Fibroblast of skin of abdomen (primary cell): ENCODE results near the gene PTPRE.

Experiments
- DNase-seq: peaks from one replicate; pipeline ENCODE4 v3.0.0-alpha.2; 2013

Gene PTPRE

DNA sequence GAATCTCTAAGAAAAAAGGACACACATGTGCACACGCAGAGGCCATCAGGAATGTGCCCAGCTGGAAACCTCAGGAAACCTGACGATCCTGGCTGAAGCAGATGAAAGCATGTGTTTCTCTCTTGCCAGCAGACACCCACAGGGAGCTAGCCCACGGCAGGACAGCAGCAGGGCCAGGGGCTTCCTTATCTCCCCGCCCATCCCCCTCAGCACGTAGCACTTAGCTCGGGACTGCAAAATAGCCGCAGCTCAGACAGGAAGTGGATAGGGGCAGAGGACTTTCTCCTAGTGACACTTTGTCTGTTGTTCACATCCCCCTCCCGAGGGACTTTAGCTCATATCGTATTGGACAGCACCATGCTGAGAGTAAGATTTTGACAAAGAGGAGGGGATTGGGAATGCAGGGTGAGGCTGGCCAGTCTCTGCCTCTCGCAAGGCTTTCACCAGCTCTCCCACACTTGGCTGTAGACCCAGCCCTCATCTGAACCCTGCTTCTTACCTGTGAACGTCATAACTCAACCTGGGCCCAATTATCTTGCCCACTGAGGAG lies 155.5 kb downstream of the PTPRE start:
- no peak for DNase-seq

DNA sequence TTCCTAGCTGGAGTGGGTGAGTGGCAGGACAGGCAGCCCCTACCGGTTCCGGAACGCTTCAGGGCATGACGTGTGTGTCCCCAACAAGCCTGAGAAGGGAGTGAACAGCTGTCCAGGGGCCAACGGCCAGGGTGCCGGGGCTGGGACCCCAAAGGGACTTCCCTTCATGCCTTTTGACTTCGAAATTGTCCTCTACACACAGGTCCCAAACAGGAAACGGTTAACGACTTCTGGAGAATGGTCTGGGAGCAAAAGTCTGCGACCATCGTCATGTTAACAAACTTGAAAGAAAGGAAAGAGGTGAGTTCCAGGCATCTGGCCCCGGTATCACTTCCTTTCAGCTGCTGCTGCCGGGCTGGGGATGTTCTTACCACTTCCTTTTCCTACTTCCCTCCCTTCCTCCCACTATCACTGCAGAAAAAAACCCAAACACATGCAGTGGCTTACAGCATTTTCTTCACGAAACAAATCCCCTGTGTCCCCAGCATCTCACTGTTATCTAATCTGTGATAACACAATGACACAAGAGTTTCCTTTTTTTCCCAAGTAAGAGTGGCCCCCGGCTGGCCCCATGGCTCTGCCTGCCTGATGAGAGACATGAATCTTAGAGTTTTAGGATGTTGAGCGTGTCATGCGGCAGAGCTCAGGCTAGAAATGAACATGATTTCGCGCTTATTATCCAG lies 156.1 kb downstream of the PTPRE start:
- DNase-seq, result no peak

DNA sequence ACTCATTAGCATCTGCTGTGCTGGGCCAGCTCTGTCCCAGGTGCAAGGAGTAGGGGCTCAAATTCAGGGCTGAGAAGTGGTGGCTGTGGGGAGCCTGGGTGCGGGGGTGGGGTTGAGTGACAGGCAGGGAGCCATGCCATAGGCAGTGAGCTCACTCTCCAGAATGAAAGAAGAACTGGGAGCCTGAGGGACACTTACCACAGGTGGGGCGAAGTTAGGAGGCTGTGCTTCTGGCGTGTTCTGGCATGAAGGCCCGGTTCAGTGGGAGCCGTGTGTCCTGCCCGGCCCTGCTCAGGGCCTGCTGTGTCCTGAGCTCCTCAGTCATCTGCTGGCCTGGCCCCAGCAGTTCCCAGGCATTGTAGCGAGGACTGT lies 156.8 kb downstream of the PTPRE start:
- DNase-seq, result no peak

DNA sequence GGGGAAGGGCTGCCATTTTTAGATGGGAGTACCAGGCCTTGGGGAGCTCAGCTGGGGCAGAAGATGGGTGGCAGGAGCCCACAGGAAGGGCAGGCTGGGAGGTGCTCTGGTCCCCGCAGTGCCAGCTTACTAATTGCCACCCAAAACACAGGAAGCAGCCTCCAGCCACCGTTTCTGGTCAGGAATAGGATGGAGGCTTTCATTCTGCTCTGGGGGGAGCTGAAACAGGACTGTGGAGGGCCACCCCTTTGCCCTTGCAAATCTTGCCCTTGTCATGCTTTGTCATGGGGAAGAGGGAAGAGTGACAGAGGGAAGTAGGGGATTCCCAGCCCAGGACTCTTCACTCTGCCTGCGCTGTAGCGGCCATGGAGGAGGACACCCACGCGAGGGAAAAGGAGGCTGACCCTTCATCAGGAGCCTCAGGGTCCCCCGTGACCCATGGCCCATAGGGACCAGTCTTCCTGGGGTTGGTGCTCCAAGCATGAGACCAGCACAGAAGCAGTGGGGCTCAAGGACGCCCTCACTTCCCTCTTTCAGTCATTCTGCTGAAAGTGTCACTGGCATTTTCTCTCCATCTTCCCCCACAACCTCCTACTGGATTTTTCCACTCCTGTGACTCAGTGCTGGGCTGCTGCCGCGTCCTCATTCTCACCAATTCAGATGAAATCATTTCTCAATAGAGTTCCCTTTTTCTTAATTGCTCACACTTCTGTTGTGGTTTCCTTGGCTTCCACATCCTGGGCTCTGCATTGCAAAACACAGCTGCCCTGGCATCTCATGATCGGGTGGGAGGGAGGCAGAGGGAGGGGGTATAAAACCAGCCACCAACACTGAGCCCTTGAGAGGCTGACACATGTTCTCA lies 157.4 kb downstream of the PTPRE start:
- peak; percentile 74 for DNase-seq

DNA sequence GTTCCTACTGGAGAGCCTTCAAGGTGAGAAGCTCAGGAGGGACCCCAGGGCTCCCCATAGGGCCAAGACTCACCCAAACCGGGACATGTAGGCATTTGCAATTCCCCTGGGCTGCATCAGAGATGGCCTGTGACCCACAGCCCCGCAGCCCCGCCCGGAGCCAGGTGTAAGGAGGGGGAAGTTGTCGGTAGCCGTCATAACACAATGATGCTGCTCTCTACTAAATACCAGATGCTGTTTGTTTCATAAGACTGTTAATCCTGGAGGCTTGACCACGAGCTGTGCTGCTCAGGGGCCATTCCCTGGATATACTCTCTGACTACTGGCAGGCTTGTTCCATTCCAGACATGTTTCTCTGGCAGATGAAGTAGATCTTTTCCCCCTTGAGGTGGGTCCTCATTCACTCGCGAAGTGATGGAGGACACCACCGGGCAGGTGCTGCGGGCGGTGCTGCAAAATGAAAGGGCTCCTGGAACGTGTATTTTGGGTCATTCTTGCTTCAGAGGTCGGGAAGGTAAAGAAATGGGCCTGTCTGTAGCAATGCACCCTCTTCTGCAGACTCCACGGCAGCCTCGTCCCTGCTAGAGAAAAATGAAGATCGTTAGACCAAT lies 158.2 kb downstream of the PTPRE start:
- peak; percentile 20 for DNase-seq

DNA sequence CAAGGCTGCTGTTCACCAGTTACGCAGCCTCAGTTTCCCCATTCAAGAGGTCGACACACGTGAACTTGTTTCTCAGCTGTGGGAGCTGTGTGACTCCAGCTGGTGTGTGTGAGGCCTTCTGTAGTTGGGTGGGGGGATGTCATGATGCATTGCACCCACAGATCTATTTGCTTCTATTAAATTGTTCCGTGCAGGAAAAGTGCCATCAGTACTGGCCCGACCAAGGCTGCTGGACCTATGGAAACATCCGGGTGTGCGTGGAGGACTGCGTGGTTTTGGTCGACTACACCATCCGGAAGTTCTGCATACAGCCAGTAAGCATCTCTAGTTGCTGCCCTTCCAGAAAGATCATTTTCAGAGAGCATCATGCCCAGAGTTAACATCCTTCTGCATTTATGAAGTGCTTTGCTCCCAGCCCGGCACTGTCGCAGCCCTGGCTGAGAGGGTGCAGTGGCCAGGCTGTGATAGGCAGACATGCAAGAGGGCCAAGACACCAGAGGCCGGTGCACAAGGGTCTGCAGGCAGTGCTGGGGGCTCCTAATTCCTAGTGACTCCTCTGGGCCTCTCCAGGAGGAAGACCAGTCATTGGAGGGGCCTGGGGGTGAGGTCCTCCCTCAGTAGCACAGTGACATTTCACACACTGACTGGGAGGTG lies 159.1 kb downstream of the PTPRE start:
- no peak for DNase-seq

DNA sequence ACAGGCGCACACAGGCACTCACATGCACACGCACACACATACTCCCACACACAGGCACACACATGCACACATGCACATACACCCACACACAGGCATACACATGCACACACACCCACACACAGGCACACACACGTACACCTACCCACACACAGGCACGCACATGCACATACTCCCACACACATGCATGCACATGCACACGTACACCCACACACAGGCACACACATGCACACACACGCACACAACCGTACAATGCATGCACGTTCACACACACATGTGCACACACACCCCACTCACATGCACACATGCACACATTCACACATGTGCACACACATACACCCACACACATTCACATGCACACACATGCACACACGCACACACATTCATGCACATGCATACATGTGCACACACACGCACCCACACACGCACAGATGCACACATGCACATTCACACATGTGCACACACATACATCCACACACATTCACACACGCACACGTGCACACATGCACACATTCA lies 160.0 kb downstream of the PTPRE start:
- DNase-seq, result no peak

DNA sequence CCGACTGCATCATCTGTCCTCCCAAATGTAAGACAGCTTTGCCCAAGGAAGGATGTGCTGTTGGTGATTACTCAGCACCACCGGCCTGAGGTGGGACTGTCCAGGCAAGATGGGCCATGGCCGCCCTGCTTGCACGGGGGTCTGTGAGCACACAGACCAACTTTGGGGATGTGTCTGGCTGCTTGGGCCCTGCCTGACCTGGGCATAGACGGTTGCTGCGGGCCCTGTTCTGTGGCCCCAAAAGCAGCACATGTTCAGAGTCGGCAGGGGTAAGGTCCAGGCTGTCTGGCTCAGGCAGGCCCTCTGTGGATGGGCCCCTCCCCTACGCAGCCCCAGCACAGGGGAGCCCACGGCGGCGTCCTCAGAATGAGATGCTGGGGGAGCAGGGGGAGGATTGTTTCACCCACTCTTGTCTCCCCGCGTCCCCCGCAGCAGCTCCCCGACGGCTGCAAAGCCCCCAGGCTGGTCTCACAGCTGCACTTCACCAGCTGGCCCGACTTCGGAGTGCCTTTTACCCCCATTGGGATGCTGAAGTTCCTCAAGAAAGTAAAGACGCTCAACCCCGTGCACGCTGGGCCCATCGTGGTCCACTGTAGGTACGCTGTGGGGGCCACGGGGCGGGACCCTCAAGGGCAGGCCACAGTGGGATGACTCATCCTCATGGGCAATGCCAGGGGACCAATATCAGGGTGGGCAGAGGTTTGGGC lies 160.9 kb downstream of the PTPRE start:
- DNase-seq, result no peak

DNA sequence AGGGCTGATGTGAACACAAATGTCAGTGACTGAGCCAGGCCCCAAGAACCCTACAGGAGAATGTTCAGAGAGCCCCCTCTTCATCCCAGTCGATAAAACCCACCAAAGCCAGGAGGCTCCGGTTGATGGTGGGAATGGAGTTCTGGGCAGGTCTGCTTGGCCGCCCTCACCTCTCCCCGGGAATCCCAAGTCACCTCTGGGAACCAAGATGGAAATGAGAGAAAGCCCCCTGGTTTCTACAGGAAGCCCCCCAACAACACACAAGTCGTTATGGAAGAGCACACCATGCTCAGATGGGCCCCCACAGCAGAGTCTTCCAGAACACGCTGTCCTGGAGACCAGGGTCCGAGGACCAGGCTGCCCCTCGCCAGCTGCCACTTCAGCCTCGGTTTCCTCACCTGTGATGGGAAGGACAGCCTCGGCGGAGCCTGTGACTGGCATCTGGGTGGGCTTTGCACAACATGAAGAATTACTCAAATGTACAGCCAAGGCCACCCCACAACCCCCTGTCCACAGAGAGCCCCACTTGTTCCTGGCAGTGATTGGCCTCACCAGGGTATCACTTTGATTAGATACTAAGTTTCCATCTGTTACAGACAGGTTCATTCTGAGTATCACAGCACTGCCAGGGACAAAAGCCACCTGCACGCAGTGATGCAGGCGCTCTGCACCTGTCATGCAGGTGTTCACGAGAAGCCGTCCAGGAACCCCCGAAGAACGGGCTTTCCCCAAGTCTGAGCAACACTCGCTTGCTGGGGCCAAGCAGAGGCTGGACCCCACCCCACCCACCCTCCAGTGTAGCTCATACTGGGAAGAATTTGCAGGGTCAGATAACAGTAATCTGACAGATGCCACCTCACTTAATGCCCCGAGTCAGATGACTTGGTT lies 161.7 kb downstream of the PTPRE start:
- DNase-seq, result no peak

DNA sequence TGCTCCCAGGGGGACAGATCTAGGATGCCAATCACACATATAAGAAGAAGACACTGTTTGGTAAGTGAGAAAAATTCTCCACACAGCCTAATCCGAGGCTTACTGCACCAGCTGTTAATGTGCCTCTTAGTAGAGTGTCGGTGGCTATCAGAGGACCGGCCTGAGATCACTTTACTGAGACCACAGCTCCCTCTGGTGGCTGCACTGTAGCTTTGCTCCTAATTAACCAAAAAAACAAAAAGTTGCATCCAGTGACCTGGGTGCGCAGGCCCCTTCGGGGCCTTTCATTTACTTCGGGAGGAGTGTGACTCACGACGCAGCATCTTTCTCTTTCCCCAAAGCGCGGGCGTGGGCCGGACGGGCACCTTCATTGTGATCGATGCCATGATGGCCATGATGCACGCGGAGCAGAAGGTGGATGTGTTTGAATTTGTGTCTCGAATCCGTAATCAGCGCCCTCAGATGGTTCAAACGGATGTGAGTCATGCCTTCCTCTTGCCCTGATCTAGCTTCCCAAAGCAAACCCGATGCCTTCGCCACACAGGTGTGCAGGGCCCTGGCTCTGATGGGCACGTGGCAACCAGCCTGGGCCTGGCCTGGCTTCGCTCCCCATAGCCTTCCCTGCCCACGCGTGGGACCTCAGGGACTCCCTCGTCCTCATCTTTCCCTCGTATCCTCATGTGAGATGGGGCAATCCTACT lies 162.6 kb downstream of the PTPRE start:
- DNase-seq, result peak; percentile 71

DNA sequence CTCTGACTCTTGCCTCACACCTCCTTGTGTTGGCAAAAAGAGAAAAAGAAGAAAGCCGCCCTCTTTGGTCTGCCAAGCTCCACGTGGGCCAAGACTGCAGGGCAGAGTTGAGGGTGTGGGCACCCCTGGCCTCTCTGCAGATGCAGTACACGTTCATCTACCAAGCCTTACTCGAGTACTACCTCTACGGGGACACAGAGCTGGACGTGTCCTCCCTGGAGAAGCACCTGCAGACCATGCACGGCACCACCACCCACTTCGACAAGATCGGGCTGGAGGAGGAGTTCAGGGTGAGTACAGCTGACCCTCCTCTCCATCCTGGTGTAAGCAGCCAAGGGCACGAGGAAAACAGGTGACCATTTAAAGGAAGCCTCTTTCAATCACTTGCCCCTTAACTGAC lies 163.3 kb downstream of the PTPRE start:
- DNase-seq, result no peak

DNA sequence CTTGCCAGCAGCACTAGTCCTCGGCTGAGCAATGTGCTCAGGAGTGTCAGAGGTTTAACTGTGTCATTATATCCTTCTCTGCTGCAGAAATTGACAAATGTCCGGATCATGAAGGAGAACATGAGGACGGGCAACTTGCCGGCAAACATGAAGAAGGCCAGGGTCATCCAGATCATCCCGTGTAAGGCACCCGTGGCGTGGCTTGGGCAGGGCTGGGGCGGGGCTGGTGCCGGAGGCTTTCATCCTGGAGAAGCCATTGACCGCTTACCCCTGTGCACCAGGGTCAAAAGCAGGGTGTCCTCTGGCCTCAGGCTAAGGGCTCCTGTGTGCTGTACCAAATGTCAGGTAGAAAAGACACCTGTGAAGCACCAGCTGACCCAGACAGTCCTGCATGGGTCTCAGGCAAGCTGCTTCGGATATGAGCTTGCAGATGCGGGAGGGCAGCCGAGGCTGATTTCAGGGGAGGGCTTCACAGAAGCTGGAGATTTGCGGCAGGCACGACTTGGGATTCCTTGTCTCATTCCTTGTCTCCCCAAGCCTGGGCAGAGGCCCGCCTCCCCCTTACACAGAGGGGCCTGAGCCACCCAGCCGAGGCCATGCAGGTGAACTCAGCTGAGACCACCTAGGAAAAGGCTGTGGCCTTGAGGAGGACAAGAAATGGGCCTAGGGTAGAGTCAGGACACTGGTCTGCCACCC lies 164.0 kb downstream of the PTPRE start:
- no peak for DNase-seq

DNA sequence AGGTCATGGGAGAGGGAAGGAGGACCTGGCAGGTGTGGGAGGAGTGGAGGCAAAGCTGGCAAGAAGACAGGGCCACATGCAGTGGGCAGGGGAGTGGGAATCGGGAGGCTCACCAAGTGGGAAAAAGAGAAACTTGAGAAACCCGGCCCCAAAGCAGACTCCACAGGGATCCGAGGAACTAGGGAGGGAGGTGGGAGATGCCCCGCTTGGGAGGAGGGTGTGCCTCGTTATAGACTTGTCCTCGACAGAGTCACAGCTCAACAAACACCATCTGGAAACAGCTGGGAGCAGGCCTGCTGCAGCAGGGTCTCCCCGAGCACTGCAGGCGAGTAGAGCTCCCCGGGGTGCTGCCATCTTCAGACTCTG lies 164.5 kb downstream of the PTPRE start:
- DNase-seq, result no peak

DNA sequence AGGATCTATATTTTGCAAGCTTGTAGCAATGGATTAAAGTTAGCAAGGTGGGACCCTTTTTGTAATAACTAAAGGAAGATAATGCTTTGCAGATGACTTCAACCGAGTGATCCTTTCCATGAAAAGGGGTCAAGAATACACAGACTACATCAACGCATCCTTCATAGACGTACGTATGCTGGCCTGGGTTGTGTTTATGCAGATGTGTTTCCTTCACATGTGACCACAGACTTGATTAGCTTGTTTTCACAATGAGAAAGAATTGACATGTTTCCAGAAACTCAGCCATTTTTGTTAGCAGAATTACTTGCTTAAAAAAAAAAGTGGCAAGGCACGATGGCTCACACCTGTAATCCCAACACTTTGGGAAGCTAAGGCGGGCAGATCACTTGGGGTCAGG lies 165.1 kb downstream of the PTPRE start:
- DNase-seq, result no peak

DNA sequence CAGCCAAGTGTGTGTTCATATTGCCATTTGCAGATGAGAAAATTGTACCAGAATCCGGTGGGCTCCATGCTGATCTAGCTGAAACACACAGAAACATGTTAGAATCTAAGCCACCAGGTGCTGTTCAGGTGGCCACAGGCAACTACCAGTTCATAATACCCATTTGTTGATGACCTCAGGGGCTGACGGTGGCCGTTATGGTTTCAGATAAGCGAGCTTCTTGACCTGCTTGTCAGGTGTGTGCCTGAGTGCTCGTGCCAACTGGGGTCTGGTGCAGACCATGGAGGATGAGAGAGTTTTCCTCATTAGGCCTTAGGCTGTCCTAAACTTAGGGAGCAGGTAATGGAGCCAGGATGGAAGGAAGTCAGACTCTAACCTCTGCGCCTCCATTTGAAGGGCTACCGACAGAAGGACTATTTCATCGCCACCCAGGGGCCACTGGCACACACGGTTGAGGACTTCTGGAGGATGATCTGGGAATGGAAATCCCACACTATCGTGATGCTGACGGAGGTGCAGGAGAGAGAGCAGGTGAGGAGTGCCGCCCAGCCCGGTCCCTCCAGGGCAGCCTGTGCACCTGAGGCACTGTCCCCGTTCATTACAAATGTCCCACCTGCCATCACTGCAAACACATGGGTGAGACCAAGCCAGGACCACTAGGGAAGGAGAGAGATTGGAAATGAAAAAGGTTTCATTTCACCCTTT lies 166.2 kb downstream of the PTPRE start:
- DNase-seq, result no peak

DNA sequence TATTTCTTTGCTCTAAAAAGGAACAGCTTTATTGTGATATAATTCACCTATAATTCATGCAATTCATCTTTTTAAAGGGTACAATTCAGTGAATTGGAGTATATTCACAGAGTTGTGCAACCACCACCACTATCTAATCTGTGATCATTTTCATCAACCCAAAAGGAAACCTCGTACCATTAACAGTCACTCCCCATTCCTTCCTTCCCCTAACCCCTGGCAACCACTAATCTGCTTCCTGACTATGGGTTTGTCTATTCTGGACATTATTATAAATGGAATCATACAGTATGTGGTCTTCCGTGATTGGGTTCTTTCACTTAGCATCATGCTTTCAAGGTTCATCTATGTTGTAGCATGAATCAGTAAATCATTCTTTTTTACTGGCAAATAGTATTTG lies 167.0 kb downstream of the PTPRE start:
- no peak for DNase-seq

DNA sequence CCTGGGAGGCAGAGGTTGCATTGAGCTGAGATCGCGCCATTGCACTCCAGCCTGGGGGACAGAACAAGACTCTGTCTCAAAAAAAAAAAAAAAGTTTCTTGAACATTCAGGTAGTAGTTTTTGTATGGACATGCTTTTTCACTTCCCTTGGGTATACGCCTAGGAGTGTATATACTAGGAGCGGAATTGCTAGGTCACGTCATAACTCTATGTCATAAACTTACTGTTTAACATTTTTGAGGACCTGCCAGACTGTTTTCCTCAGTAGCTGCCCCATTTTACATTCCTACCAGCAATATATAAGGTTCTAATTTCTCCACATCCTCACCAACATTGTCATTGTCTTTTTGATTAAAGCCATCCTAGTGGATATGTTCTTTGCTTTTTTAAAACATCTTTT lies 167.7 kb downstream of the PTPRE start:
- no peak for DNase-seq

DNA sequence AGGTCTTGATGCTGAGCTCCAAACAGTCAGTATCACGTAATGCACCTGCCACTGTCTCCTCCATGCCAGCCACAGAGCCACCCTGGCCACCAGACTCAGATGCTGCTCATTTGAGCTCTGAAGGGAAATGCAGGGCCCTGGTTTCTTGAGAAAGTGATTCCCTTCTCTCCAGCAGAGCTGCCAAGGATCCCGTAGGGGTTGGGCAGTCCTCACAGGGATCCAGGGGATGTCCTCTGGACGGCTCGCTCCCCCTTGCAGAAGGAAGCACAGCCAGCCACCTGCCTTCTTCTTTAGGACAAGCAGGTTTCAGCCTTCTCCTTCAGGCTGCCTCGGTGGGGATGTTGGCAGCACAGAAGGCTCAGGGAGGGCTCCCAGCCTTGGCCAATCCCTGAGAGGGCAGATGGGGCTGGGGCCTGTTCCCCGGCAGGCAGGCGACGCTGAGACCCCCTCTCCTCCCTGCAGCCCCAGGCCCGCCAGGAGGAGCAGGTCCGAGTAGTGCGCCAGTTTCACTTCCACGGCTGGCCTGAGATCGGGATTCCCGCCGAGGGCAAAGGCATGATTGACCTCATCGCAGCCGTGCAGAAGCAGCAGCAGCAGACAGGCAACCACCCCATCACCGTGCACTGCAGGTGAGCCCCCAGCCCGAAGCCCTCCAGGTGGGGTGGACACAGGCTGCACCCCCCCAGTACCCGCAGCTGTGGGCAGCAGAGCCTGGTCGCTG lies 170.4 kb downstream of the PTPRE start:
- DNase-seq, result no peak
